H1 (cell line): ENCODE results near the gene GRAMD4.

Experiments used
- CBX8 ChIP-seq: fragments of 300-800, 300-1000 bp; sonication (generic); IDR thresholded peaks from 2 replicates; pipeline ENCODE4 v1.7.1; 2016; ENCODE audit warnings: low read depth, low read length, borderline replicate concordance
- CEBPB ChIP-seq: IDR thresholded peaks from 2 replicates; pipeline ENCODE4 v1.6.1; 2012; ENCODE audit warnings: low read depth, low read length
- CHD1 ChIP-seq: IDR thresholded peaks from 2 replicates; pipeline ENCODE4 v1.6.1; 2012; ENCODE audit warnings: low read depth, low read length, improper control_type of control experiment
- CTCF ChIP-seq, 3 experiments: IDR thresholded peaks; 1 replicate in 2 of 3; 2 replicates in 1 of 3; pipeline versions ENCODE4 v1.5.1 to v1.6.1; 2011; ENCODE audit warnings: low read length in 3 of 3, mild to moderate bottlenecking in 3 of 3, inconsistent platforms in 2 of 3, low read depth in 1 of 3, moderate library complexity in 1 of 3; ENCODE audit not compliant: insufficient read depth in 1 of 3; ENCODE audit errors: control extremely low read depth in 1 of 3
- EZH2 ChIP-seq: fragments of 200-600 bp; sonication (generic); IDR thresholded peaks from 2 replicates; pipeline ENCODE4 v1.7.1; 2012; ENCODE audit warnings: low read depth, mild to moderate bottlenecking, moderate library complexity, low read length, inconsistent platforms; ENCODE audit not compliant: severe bottlenecking
- FOSL1 ChIP-seq: IDR thresholded peaks from 2 replicates; pipeline ENCODE4 v1.6.1; 2011; ENCODE audit warnings: mild to moderate bottlenecking, low read depth, low read length, moderate library complexity; ENCODE audit not compliant: insufficient read depth
- JUN ChIP-seq: IDR thresholded peaks from 2 replicates; pipeline ENCODE4 v1.6.1; 2011; ENCODE audit warnings: low read depth, mild to moderate bottlenecking, improper control_type of control experiment, low read length
- JUND ChIP-seq: IDR thresholded peaks from 2 replicates; pipeline ENCODE4 v1.6.1; 2011; ENCODE audit warnings: mild to moderate bottlenecking, improper control_type of control experiment, low read length
- POU5F1 ChIP-seq: IDR thresholded peaks from 2 replicates; pipeline ENCODE4 v1.6.1; 2011; ENCODE audit warnings: low read depth, mild to moderate bottlenecking, low read length, moderate library complexity
- RFX5 ChIP-seq: IDR thresholded peaks from 2 replicates; pipeline ENCODE4 v1.6.1; 2011; ENCODE audit warnings: low read depth, low read length, improper control_type of control experiment, borderline replicate concordance
- RXRA ChIP-seq: IDR thresholded peaks from 2 replicates; pipeline ENCODE4 v1.6.1; 2011; ENCODE audit warnings: low read depth, mild to moderate bottlenecking, low read length, moderate library complexity; ENCODE audit not compliant: insufficient read depth
- SP1 ChIP-seq: IDR thresholded peaks from 2 replicates; pipeline ENCODE4 v1.6.1; 2011; ENCODE audit warnings: low read depth, low read length
- TAF1 ChIP-seq: IDR thresholded peaks from 2 replicates; pipeline ENCODE4 v1.6.1; 2011; ENCODE audit warnings: mild to moderate bottlenecking, low read depth, low read length
- TAF7 ChIP-seq: optimal IDR thresholded peaks from 2 replicates; pipeline ENCODE3; 2011; ENCODE audit warnings: low read depth, mild to moderate bottlenecking, inconsistent platforms, low read length, moderate library complexity, borderline replicate concordance

- no peak for TF ChIP-seq EZH2
- TF ChIP-seq CEBPB, result no peak
- TF ChIP-seq CTCF (IDR thresholded peaks at IDR 0.05; ENCODE audit: control extremely low read depth in 1 of 3, insufficient read depth in 1 of 3, low read depth in 1 of 3, low read length in 3 of 3), result no peak
- TF ChIP-seq CHD1, result no peak
- TF ChIP-seq SP1, result no peak
- TF ChIP-seq RFX5, result no peak
- TF ChIP-seq RXRA, result no peak
- no peak for TF ChIP-seq TAF1
- no peak for TF ChIP-seq JUN
- TF ChIP-seq POU5F1, result no peak
- no peak for TF ChIP-seq TAF7
- TF ChIP-seq FOSL1, result no peak
- no peak for TF ChIP-seq JUND
- no peak for TF ChIP-seq CBX8
Observed at GRCh38 chr22:46721501-46722085, 101.4 kb downstream of the GRAMD4 start.
